Measurements from ENCODE around the gene SFRP2.

SFRP2 gene, protein sequence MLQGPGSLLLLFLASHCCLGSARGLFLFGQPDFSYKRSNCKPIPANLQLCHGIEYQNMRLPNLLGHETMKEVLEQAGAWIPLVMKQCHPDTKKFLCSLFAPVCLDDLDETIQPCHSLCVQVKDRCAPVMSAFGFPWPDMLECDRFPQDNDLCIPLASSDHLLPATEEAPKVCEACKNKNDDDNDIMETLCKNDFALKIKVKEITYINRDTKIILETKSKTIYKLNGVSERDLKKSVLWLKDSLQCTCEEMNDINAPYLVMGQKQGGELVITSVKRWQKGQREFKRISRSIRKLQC

DNA sequence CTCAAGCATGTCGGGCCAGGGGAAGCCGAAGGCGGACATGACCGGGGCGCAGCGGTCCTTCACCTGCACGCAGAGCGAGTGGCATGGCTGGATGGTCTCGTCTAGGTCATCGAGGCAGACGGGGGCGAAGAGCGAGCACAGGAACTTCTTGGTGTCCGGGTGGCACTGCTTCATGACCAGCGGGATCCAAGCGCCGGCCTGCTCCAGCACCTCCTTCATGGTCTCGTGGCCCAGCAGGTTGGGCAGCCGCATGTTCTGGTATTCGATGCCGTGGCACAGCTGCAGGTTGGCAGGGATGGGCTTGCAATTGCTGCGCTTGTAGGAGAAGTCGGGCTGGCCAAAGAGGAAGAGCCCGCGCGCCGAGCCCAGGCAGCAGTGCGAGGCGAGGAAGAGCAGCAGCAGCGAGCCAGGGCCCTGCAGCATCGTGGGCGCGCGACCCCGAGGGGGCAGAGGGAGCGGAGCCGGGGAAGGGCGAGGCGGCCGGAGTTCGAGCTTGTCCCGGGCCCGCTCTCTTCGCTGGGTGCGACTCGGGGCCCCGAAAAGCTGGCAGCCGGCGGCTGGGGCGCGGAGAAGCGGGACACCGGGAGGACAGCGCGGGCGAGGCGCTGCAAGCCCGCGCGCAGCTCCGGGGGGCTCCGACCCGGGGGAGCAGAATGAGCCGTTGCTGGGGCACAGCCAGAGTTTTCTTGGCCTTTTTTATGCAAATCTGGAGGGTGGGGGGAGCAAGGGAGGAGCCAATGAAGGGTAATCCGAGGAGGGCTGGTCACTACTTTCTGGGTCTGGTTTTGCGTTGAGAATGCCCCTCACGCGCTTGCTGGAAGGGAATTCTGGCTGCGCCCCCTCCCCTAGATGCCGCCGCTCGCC, at the start of gene SFRP2:
Gene SFRP2 (minus strand): TSS at position 671 of the 864 bp plus-strand sequence. CDS start 248 bp downstream, at position 423.
- TF ChIP-seq CTCF (IDR thresholded peaks at IDR 0.05; ENCODE audit: low read depth, low read length) = no peak
- no peak within 1 kb of the TSS for H3K4me3 ChIP-seq (ENCODE audit: low read depth, low read length)

DNA sequence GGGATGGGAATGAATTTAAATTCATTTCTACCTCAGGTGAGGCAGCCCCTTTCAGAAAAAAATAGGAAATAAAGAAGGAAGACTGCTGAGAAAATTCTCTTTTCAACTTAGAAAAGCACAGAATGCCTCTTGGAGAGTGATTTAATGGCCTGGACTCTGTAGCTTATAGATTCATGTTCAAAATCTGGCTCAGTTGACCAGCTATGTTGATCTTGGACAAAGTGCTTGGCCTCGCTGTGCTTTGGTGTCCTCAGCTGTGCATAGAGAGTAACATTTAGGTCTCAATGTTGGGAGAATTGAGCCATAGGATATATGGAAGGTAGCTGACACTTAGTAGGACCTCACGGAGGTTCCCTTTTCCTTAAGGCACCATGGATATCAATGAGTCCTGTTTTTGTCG, 49.7 kb upstream of the SFRP2 start:
- H3K4me3 ChIP-seq (ENCODE audit: low read depth, low read length) = no peak overlapping the region
- TF ChIP-seq CTCF (IDR thresholded peaks at IDR 0.05; ENCODE audit: low read depth, low read length) = no peak

GRCh38 chr4:153834901-153835300, 46.0 kb upstream of the SFRP2 start:
- no peak overlapping the region for H3K4me3 ChIP-seq (ENCODE audit: low read depth, low read length)
- no peak for TF ChIP-seq CTCF (IDR thresholded peaks at IDR 0.05; ENCODE audit: low read depth, low read length)

GRCh38 chr4:153832720-153833287, 43.9 kb upstream of the SFRP2 start:
- no peak overlapping the region for H3K4me3 ChIP-seq (ENCODE audit: low read depth, low read length)
- TF ChIP-seq CTCF (IDR thresholded peaks at IDR 0.05; ENCODE audit: low read depth, low read length) = no peak

DNA sequence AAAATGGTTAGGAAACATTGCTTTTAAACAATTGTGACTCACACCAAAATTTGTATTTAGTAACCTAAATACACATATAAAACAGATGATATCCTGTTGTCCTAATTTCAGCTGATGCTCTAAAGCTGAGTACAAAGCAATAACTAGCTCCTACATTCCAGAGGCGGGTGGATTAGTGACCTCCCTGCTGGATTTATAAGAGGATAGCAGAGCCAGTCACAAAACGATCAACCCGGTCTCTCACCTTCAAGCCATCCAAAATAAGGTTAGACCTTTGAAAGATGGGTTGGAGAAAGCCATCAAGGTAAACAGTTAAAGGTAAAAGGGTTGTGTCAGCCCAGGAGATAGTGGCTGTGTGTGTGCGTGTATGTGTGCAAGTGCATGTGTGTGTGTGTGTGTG, 43.2 kb upstream of the SFRP2 start:
- no peak for TF ChIP-seq CTCF (IDR thresholded peaks at IDR 0.05; ENCODE audit: low read depth, low read length)
- no peak overlapping the region for H3K4me3 ChIP-seq (ENCODE audit: low read depth, low read length)

DNA sequence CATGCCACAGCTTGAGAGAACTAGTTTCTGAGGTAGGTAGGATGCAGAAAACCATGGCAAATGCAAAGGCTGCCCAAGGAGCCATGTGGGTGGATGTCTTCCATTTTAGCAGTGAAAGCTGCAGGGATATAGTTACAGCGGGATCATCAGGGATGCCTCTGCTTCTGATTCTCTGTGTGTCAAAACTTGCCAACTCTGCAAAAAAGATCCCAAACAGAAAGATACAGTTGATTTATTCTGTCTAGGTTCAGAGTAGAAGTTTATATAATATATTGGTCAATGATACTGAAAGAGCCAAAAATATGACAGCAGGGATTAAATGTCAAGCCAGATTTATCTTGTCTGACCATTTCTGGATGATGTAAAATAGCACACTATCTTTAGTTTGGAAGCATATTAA, 42.4 kb upstream of the SFRP2 start:
- H3K4me3 ChIP-seq (ENCODE audit: low read depth, low read length) = no peak overlapping the region
- TF ChIP-seq CTCF (IDR thresholded peaks at IDR 0.05; ENCODE audit: low read depth, low read length) = no peak

DNA sequence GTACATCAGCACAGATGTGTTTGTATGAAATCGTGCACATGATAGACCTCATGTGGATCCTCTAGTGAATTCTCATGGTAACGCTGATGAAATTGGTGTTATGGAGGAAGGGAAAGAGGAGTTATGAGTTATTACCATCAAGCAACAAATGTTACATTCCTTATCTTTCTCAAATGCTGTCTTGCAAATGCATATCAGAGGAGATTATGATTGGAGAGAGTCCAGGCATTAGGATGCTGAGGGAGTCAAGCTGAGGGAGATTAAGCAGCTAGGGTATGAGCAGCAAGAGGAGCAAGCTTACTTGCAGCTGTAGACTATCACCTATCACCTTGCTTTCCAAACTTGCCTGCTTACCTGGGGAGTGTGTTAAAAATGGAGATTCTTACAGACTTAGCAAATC, 36.8 kb upstream of the SFRP2 start:
- TF ChIP-seq CTCF (IDR thresholded peaks at IDR 0.05; ENCODE audit: low read depth, low read length) = no peak
- H3K4me3 ChIP-seq (ENCODE audit: low read depth, low read length) = no peak overlapping the region

Data from WI38 (cell line).